AG09319 (cell line): ENCODE measurements around the gene PHOSPHO1.

Source experiments
- DNase-seq: peaks from one replicate; pipeline ENCODE4 v3.0.0-alpha.2; 2010; ENCODE audit warnings: low read depth; ENCODE audit errors: extremely low read depth
- TF ChIP-seq, protein P1 (sequence below): IDR thresholded peaks from 2 replicates; pipeline ENCODE4 v1.5.1; 2011; ENCODE audit warnings: low read depth, mild to moderate bottlenecking, inconsistent platforms, low read length, moderate library complexity

Gene PHOSPHO1

DNA sequence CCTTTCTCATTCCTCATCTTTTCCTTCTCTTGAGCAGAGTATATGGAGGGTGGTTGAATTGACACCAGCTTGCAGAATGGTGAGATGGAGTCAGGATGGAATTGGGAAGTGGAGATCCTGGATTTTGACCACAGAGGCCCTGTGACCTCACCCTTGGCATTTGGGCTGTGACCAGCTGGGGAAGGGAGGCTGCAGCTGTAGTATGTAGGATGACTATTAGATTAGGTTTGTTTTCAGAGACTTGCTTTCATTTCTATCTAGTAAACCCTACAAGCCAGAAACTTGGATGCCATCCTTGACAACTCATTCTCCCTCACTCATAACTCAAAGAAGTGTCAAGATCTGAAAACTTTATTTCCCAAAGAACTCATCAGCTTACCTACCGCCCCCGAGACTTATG, 26.1 kb downstream of the PHOSPHO1 start:
- TF ChIP-seq, protein P1, sequence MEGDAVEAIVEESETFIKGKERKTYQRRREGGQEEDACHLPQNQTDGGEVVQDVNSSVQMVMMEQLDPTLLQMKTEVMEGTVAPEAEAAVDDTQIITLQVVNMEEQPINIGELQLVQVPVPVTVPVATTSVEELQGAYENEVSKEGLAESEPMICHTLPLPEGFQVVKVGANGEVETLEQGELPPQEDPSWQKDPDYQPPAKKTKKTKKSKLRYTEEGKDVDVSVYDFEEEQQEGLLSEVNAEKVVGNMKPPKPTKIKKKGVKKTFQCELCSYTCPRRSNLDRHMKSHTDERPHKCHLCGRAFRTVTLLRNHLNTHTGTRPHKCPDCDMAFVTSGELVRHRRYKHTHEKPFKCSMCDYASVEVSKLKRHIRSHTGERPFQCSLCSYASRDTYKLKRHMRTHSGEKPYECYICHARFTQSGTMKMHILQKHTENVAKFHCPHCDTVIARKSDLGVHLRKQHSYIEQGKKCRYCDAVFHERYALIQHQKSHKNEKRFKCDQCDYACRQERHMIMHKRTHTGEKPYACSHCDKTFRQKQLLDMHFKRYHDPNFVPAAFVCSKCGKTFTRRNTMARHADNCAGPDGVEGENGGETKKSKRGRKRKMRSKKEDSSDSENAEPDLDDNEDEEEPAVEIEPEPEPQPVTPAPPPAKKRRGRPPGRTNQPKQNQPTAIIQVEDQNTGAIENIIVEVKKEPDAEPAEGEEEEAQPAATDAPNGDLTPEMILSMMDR, result no peak
- no peak for DNase-seq

DNA sequence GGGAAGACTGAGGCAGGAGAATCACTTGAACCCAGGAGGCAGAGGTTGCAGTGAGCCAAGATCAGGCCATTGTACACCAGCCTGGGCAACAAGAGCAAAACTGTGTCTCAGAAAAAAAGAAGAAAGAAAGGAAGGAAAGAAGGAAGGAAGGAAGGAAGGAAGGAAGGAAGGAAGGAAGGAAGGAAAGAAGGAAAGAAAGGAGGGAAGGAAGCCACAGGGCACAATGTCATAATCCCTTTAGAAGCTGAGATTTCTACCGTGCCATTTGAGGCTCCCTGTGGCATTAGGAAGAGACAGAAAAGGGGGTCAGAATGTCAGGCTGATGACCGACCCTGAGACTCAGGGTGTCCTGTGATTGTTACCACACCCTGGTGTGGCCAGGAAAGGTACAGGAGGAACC, 26.8 kb downstream of the PHOSPHO1 start:
- TF ChIP-seq, protein P1, result no peak
- no peak for DNase-seq

DNA sequence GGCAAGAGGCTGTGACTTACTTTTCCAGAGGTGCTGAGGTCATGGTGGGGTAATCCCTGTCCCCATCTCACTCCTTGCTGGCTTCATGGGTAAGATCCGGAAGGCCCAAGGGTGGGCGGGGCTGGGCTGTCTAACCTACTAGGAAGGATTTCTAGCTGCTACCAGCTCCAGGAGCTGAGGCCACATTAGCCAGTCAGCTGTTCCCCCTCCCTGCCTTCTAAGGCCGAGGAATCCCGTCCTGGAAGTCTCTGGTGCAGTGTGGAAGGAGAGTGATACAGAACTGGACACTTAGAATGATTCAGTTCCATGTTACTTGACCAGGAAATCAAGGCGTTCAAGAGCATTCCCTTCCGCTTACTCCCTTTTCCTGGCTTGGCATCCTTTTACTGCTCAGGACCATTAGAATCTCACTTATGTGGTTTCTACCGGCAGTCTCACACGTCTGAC, 29.1 kb downstream of the PHOSPHO1 start:
- DNase-seq, result no peak
- TF ChIP-seq, protein P1, result no peak

DNA sequence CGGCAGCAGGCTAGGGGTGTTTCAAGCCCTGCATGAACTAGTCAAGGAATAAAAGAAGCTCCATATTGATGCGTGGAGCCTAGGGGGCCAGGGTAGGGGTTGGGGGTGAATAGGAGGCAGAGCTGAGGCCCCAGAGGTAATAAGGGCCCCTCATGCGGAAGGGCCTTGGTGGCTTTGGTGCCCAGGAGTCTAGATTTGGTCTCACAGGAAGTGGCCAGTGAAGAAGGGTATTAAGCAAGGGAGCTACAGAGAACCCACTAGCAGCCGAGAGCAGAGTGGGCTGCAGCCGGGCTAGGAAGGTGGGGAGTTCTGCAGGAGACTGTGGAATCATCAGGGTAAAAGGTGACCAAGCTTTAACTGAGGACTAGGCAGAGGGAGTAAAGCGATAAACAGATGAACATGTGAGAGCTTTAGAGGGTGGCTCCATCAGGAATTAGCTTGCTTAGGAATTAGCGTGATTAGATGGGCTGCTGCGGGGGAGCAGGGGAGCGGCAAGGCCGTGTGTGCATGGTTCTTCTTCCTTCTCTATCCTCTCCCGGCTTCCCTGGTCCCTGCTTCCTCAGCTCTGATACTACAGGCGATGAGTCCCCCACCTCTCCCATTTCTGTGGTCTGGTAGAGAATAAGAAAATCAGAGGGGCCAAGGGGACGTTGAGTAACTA, 30.0 kb downstream of the PHOSPHO1 start:
- no peak for DNase-seq
- TF ChIP-seq, protein P1, result no peak

DNA sequence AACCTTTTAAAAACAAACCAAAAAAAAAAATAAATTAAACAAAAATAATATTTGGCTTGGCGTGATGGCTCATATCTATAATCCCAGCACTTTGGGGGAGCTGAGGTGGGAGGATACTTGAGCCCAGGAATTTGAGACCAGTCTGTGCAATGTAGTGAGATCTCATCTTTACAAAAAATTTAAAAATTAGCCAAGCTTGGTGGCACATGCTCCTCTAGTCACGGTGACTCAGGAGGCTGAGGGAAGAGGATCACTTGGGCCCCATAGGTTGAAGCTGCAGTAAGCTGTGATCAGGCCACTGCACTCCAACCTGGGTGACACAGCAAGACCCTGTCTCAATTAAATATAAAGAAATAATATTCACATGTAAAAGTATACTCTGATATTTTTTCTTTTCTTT, 32.4 kb downstream of the PHOSPHO1 start:
- TF ChIP-seq, protein P1, result no peak
- DNase-seq, result no peak

DNA sequence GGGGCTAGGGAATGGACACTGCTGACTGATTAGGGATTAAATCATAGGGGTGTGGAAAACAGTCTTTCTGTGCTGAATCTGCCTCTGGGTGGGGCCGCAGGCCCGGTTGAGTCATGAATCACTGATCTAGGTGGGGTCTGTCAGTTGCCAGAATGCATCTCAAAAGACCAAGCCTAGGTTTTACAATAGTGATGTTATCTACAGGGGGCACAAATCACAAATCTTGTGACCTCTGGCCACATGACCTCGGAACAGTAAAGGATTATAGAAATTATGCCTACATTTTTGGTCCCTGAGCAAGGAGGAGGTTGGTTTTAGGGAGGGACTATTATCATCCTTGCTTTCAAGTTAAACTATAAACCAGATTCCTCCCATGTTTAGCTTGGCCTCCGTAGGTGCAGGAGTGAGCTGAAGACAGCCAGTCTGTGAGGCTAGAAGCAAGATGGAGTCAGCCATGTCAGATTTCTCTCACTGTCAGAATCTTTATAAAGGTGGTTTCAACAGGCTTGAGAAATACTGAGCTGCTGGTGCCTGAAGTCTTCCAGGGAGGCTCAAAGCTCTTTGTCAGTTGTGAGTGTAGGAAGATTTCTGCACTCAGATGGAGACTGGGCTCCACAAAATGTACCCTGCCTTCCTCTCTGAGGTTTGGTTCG, 33.1 kb downstream of the PHOSPHO1 start:
- TF ChIP-seq, protein P1, result no peak
- DNase-seq, result no peak

DNA sequence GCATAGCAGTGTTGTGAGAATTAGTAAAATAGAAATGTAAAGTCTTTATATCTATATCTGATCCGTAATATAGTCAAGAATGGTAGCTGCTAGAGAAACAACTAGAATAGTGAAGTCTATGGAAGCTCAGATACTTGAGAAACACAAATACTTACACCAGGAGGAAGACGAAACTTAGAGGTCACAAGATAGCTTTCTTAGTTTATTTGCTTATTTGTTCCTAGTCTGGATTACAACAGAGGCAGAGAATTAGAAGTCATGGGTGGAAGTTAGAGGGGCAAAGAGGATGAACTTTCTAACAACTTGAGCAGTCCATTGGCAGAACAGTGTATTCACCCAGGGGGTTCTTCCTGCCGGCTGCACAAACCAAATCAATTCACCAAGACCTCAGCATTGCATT, 34.1 kb downstream of the PHOSPHO1 start:
- DNase-seq, result no peak
- TF ChIP-seq, protein P1, result no peak
